Activated CD4-positive, CD25-positive, alpha-beta regulatory T cell (primary cell): ENCODE results near the gene ZNF646.

Experiments
- DNase-seq, 4 experiments: peaks; one replicate each; lab custom pipeline; 2025; lab: John Stamatoyannopoulos, UW

The ZNF646 gene

DNA sequence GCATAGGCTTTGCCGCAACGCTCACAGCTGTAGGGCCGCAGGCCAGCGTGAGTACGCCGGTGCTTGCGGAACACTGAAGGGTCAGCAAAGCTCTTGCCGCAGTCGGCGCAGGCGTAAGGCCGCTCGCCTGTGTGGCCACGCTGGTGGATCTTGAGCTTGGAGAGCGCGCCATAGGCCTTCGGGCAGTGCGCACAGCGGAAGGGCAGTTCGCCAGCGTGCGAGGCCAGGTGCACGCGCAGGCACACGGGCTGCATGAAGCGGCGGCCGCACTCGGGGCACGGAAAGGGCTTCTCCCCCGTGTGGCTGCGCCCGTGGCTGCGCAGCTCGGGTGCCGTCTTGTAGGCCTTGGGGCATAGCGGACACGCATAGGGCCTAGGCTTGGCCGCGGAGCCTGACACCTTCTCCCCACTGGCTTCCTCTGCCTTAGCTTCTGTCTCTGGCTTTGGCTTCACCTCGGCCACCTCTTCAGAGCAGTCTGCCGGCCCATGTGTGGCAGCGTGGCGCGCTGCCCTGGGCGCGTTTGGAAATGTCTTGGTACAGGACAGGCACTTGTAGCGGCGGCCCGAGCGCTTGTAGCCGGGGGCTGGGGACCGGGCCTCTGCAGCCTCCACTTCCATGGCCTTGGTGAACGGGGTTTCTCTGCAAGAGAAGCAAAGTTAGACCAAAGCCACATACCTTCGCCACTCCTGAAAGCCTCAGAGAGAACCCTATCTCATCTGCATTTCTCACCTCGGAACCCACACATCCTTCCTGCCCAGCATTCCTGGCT lies 10.2 kb upstream of the ZNF646 start:
- no peak for DNase-seq

DNA sequence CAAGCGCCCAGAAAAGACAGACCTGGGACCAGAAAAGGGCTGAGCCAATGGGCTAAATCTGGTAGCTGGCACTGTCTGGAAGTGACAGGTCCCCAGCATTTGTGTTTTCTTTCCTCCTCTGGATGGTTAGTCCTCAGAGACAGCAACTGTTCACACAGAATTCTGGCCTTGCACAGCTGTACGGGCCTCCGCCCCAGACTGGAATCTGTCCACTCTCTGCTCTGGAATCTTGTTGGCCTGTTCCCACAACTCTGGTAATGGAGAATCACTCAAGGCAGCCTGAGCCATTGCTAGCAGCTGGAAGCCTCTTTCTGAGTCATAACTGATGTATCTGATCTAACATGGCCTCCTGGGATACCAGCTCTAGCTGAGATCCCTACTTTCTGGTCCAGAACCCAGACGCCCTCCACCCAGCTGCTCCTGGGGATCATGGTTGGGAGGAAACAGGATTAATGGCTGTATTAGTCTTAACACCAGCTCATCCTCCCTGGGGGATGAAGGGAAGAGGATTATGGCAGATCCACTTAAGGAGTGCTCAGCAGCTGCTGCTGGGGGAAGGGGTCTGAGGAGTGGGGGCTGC lies 9.2 kb upstream of the ZNF646 start:
- DNase-seq, result no peak

DNA sequence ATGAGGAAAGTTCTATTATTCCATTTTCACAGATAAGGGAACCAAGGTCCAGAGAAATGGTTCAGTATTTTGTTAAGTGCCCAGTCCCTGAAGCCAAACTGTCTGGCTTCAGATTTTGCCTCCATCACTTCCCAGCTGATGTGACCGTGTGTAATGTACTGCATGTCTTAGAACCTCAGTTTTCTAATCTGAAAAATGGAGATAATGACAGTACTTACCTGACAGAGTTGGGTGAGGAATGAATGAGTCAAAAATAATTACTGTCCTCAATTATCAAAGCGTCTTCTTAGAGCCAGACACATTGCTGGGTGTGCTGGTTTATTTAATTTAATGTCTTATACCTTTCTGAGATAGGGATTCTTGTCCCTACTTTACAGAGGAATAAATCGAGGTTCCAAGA lies 6.9 kb upstream of the ZNF646 start:
- DNase-seq, result no peak

- DNase-seq, result no peak
These were observed 2.4 kb upstream of the ZNF646 start for GRCh38 chr16:31071861-31072260.

DNA sequence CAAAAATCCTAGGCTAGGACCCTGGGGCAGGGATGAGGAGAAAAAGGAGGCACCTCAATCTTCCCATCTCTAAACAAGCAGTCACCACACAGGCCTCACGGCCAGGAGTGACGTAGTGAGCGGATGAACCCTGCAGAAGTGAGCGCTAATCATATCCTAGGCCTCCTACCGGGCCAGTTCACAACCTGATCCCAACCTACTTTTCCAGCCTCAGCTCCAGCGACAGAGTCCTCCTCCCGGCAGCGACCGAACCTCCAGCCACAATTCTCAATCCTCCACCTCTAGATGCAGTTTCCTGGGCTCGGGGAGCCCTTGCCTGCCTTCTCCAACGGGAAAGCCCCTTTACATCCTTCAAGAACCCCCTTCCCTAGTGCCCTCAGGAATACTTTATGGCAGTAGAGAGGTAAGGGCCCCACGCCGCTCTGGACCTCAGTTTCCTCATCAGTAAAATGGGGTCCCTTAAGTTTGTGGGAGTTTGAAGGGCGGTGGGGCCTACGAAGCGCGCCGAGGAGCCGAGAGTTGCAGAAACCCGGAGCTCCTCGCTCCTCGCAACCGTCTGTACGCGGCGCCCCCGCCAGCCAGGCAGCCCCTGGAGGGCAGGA lies 1.6 kb upstream of the ZNF646 start:
- no peak for DNase-seq

DNA sequence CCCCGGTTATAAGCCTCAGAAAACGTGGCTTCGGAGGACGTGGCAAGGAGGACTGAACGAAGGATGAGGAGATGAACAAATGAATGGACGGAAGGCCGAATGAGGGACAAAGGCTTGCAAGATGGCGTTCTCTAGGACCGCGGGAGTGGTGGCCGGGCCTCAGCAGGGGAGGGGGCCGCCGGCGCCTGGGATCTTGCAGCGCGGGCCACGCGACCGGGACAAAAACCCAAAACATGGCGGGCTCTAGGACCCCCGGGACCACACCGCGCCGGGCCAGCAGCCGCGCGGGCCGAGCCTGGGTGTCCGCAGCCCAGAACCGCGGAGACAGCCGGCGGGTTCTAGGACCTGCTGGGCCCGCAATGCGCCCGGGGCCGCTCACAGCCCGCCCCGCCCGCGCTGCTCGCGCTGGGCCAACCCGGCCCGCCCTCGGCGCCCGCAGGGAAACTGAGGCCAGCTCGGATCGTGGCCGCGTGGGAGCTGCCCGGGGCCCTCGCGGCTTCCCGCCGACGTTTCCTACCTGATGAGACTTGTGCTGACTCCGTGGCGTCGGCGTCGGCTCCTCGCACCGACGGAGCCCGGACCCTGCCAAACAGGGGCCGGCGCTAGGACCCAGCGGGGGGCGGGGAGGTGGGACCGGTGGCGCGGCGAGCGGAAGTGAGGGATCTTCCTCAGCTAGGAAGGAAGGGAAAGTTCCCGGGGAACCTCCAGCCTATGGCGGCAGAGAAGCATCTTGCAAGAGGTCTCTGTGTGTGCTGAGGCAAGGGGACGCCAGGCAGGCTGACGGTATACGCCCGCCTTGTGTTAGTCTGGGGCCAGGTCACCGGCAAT lies 866 bp upstream of the ZNF646 start:
- DNase-seq, result peak; percentile 70 to 75 (median 73)

DNA sequence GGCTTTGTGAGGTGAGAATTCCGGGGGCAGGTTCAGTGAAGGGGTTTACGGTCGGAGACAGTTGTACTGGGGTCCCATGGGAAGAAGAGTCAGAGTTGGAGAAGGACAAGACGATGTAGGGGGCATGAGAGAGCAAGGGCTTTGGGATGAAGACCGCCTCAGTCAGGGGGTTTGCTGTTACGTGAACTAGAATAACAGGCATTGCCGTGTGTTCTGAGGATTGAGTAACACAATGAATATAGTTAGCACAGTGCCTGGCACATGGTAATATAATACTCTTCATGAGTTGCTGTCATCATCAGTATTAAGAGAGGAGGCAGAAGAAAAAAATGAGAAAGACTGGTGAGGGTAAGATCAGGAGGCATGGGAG lies 577 bp downstream of the ZNF646 start:
- DNase-seq, result no peak

GRCh38 chr16:31076319-31076718 lies 2.1 kb downstream of the ZNF646 start:
- no peak for DNase-seq

- DNase-seq, result no peak
These were observed 2.8 kb downstream of the ZNF646 start for GRCh38 chr16:31077024-31077423.

GRCh38 chr16:31077592-31078396 lies 3.6 kb downstream of the ZNF646 start:
- DNase-seq, result no peak

DNA sequence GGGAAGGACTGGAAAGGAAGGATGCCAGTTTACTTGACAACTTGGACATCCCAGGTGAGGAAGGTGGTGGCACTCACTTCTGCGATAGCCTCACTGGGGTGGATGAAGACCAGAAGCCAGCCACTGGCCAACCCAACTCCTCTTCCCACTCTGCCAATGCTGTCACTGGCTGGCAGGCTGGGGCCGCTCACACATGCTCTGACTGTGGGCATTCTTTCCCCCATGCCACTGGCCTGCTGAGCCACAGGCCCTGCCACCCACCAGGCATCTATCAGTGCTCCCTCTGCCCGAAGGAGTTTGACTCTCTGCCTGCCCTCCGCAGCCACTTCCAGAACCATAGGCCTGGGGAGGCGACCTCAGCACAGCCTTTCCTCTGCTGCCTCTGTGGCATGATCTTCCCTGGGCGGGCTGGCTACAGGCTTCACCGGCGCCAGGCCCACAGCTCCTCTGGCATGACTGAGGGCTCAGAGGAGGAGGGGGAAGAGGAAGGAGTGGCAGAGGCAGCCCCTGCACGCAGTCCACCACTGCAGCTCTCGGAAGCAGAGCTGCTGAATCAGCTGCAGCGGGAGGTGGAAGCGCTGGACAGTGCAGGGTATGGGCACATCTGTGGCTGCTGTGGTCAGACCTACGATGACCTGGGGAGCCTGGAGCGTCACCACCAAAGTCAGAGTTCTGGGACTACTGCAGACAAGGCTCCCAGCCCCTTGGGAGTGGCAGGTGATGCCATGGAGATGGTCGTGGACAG lies 4.5 kb downstream of the ZNF646 start:
- no peak for DNase-seq

- DNase-seq, result no peak
These were observed 5.2 kb downstream of the ZNF646 start for GRCh38 chr16:31079342-31079944.

- DNase-seq, result no peak
These were observed 5.9 kb downstream of the ZNF646 start for GRCh38 chr16:31080035-31080629.

DNA sequence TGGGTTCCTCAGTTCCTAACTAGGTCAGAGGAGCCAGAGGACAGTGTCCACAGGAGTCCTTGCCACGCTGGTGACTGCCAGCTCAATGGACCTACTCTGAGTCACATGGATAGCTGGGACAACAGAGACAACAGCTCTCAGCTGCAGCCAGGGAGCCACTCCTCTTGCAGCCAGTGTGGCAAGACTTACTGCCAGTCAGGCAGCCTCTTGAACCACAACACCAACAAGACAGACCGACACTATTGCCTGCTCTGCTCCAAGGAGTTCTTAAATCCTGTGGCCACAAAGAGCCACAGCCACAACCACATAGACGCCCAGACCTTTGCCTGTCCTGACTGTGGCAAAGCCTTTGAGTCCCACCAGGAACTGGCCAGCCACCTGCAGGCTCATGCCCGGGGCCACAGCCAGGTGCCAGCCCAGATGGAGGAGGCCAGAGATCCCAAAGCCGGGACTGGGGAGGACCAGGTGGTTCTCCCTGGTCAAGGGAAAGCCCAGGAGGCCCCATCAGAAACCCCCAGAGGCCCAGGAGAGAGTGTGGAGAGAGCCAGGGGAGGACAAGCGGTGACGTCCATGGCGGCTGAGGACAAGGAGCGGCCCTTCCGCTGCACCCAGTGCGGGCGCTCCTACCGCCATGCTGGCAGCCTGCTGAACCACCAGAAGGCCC lies 6.7 kb downstream of the ZNF646 start:
- no peak for DNase-seq

GRCh38 chr16:31081428-31082351 lies 7.5 kb downstream of the ZNF646 start:
- no peak for DNase-seq

DNA sequence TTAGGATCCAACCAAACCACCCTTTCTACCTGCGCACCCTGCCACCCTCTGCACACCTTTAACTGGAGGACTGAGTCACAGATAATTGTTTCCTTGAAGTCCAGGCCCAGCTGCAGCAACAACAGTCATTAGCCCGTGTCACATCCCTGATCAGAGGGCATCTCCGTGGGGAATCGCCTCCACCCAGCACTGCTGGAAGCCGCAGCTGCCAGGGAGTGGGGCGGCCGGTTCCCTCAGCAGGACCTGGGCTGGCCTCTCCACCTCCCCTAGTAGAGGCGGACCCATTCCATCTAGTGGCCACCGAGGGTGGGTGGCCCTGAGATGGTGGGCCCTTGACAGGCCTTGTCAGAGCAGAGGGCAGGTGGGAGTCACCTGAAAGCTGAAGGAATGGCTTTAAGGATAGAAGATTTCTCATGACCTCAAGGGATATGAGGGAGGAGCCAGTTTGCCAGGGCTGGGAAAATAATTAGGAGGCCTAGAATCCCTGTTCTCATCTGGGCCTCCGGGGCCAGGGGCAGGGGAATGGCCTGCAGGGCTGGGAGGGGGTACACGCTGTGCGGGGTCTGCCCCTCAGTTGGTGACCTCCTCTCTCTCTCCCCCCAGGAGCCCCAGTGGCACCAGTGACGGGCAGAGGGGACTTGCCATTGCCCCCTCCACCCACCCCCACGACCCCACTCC lies 8.3 kb downstream of the ZNF646 start:
- DNase-seq, result no peak

DNA sequence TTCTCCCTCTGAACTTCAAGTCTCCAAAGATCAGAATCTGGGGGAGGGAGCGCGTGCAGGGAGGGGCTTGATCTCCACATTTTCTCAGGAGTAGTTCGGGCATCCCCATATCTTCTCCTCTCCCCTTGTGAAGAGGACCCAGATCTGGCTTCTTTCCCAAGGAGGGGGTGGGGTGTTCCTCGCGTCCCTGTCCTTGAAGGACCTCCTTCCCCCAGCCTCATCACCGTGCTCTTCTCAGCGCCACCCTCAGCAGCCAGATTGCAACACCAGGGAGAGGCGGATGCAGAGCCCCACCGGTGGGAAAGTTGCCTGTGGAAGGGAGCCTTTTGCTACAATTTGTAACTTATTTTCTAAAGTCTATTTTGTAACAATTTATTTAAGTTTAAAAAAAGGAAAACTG lies 8.9 kb downstream of the ZNF646 start:
- DNase-seq, result no peak

DNA sequence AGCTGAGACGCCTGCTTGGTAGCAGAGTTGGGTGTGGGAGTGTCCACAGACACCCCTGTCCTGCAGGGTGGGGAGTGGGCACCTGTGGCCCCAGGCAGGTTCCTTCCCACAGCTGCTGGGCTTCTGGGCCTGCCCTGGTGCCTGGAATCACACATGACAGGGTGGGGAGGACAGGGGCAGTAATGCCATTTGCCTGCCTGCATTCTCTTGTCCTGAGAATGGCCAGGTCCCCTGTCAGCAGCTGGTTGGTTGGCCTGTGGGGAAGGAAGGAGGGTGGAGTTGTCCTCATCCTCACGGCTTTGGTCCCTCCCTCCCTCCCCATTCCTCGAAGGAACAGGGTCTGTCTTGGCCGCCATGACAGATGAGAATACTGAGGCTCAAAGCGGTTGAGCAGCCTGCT lies 9.3 kb downstream of the ZNF646 start:
- DNase-seq, result no peak
